ENCODE results near the gene SDCCAG8.

Gene SDCCAG8

GRCh38 chr1:243488459-243489157, 232.8 kb downstream of the SDCCAG8 start:
- DNase-seq, result no peak

DNA sequence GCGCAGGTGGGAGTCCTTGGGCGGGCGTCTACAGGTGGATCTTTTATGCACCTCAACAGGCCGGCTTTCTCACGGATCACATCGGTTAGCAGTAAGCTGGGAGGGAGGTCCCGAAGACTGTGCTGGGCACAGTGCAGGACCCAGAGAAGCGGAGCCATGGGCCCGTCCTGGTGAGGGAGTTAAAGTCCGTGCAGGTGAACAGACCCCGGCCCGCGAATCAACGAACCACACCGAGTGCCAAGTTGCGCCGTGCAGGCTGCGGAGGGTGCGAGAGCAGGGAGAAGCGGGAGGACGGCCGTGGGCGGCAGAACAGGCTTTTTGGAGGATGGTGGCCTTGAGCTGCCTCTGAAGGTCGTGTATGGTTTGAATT, 233.3 kb downstream of the SDCCAG8 start:
- DNase-seq, result no peak

- no peak for DNase-seq
Observed at GRCh38 chr1:243489681-243490546, 234.1 kb downstream of the SDCCAG8 start.

DNA sequence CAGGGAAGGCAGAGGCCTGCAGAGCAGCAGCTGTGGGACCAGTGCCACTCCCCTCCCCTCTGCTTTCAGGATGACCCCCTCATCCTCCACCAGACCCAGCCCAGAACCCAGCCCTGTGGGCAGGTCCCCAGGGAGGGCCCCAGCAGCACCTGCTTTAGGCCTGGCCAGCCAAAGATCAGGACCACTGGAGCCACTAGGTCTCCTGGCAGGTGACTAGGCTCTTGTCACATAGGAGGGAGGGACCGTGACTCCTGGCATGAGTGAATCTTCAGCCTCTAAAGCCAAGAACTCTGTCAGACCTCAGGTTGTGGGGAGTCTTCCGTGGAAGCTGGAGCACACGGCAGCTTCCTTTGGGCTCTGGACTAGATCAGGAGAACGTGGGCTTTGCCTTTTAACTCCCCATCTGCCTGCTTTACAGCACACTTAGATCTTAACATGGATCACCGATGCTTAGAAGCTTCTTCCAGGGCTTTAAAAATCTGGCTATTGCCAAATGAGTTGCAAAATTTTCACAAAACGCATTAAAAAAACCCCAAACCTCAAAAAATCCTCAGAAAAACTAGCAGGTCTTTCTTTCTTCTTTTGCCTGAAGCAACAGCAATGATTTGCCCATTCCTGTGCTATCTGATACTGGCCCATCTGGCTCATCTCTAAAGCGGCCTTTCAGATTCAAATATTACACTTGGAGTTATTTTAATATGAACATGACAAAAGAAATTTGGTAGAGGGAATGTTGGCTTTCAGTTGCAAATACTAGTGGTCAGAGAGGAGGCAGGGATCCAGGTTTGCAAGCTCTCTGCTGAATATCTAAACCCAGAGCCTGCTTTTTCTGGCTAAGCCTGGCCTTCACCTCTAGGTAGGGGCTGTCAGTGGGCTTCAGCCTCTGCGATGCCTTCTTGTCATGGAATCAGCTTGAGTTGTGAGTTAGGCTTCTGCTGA, 235.2 kb downstream of the SDCCAG8 start:
- DNase-seq, result no peak

DNA sequence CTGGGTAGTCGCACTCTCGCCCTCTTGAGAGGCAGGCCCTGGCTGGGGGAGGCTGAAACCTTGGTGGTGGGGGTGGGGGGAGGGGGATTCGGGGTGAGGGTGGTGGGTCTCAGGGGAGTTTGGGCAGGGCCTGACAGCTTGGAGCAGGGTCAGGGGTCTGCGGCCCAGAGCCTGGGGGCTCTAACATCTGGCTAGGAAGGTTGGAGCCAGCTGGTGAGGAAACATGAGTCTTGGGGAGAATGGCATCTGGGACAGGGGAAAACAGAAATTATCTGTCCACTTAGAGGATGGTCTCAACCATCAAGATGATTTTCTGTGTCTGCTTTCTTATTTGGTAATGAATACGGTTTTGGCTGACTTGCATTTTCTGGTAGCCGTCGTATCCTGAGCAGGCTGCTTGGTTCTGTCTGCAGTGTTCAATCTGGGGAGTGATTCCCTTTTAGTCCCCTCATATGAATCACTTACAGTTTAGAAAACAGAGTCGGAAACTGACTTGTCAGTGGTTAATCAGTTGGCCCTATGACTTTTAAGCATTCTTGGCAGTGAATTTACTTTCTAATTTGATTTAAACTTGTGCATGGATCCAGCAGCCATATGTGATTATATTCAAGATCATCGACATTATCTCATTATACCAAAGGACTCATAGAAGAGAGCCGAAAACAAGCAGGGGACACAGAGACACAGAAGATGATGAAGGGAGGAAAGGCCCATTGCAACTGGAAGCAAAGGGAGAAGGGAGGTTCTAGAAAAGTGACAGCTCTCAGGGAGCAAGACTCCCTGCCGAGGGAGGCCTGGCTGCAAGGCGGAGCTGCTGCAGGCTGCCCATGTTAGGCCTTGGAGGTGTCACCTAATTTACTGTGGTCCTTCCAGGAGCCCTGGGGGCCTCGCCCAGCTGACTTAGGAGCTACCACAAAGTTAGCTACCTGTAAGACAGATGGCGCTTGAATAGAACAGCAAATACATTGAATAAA, 237.6 kb downstream of the SDCCAG8 start:
- DNase-seq, result no peak

GRCh38 chr1:243494741-243495431, 239.0 kb downstream of the SDCCAG8 start:
- no peak for DNase-seq

- no peak for DNase-seq
Observed at GRCh38 chr1:243495442-243496186, 239.8 kb downstream of the SDCCAG8 start.

DNA sequence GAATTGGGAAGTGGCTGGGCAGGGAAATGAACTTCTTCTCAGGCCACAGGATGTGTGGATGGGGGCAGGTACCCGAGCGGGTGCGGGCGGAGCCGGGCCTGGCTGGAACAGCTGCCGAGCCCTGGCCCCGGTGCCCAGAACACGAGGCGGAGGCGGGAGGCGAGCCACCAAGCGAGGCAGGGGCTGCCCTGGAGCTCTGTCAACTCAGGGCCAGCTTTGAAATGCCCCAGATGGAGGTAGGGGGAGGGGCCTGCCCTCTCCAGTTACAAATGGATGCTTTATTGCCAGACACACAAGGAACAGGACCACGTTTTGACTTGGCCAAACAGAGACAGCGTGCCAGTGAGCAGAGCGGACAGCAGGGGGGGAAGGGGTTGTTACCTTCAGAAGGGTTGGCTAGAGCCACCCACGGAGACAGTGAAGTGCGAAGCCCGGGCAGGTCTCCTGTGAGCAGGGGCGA, 240.4 kb downstream of the SDCCAG8 start:
- no peak for DNase-seq

DNA sequence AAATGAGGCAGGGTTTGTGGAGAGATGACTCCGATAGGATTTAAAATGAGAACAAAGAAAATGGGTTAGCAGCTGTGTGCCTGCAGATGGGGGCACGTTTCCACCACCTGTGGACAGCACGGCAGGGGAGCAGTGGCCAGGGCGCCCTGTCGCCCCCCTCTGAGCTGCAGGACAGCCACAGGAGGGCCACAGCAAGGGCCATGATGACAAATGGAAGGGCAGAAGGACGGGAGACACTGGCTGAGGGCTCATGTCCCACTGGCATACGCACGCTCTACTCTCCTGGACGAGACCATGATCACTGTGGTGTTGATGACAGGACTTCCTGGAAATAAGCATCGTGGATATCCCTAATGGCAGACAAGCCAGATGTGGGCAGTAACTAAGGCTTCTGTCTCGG, 241.0 kb downstream of the SDCCAG8 start:
- DNase-seq, result no peak

DNA sequence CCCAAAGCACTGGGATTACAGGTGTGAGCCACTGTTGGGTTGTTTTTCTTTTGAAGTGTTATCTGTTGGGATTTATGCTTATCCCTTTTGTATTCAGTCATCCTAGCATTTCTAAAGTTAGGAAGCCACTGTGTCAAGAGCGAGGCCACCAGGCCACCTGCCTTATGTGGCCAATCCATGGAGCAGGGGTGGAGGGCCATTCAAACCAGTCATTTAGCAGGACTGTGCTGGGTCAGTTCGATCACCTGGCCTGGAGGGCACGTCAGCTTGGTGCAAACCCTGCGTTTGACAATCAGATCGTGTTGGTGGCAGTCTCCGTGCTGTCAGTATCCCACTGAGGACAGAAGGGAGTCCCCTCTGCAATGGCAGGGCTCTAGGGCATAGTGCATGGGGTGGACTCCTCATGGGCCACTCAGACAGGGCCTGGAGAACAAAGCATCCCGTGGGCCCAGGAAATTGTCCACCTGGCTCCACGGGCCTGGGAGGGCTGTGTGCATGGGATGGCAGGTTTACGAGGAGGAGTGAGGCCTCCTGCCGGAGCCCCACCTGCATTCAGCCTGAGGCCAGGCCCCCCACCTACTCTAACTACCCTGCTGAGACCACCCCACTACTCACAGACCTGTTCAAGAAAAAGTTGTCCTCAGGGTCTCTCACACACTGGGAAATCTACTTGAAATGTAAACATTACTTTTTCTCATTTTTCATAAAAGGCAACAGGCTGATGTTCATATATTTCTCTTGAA, 242.3 kb downstream of the SDCCAG8 start:
- DNase-seq, result no peak

DNA sequence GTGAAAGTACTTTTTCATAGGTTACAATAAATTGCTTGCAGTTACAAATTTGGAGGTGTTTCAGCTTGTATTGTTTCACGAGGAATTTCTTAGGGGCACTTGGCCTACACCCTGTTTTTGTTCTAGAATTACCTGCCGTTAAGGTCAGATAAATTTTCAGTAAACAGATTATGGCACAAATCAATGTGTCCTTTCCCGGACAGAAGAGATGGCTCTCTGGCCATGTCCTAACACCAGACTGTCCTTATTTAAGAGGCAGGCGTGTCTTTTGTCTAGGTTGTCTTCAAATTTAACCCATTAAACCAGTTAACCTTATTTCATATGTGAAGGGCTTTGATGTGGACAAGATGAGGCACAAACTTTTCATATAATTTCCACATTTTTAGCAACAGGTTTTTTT, 243.4 kb downstream of the SDCCAG8 start:
- no peak for DNase-seq

DNA sequence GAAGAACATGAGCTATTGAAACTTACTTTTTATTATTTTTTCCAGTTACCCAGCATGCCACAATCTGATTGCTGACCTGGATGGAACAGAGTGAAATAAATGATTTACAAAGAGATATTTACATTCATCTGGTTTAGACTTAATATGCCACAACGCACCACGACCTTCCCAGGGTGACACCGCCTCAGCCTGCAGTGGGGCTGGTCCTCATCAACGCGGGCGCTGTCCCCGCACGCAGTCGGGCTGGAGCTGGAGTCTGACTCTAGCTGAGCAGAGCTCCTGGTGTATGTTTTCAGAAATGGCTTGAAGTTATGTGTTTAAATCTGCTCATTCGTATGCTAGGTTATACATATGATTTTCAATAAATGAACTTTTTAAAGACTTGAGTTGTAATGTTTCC, 243.9 kb downstream of the SDCCAG8 start:
- DNase-seq, result no peak

- DNase-seq, result no peak
Observed at GRCh38 chr1:243500512-243500911, 244.7 kb downstream of the SDCCAG8 start.

DNA sequence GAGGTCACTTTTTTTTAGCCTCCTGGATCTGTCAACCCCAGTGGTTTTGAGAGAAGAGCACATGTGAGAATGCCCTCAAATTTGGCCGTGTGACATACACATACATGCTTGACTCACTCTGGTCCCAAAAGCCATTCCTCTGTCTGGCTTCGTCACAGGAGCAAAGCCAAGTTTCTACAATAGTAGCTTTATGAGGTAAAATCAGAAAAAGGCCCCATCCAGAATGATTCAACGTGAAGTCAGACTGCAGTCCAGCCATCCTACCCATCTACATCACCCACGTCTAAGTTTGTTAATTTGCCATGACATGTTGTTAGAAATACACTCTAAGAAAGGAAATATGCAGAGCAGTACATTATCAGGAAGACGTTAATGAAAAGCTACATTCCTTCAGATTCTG, 245.2 kb downstream of the SDCCAG8 start:
- no peak for DNase-seq

- DNase-seq, result no peak
Observed at GRCh38 chr1:243503155-243503554, 247.3 kb downstream of the SDCCAG8 start.

DNA sequence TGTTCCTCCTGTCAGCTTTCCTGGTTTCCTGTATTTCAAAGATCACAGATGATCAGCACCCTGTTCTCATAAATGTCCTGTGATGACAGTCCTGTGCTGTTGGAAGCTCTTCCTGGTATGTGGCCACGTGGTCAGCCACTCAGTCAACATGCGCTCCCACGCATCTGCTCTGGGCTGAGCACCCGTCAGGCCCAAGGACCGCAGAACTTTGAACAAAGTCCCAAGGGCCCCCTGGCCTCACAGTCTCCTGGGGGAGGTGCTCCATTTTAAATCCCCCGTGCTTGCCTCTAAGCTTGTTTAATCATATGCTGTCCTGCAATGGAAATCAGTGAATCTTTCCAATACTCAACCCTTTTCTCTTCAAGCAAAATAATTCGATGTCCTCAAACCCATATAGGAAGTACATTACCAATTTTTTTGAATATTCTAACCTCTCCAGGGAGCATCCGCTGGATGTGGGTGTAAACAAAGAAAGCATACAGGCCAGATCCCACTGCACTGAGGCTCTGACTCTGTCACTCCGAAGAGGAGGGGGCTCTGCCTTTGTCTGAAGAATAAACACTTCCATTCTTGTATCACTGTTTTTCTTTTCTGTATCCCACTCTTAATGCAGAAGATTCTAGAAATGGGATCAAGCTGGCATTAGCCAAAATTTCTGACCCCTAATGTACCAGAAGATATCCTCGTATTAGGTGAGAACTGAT, 250.3 kb downstream of the SDCCAG8 start:
- no peak for DNase-seq

- DNase-seq, result no peak
Observed at GRCh38 chr1:243507001-243507671, 251.3 kb downstream of the SDCCAG8 start.

GRCh38 chr1:243507672-243508302, 251.9 kb downstream of the SDCCAG8 start:
- no peak for DNase-seq

Data from T-helper 2 cell (primary cell).